Measurements from ENCODE around the gene C18orf54.
"Not testable (repeated sequence)": the region's sequence is repeated elsewhere in the genome, so short reads cannot be mapped to it uniquely, and the experiment has no call there.

The C18orf54 gene

GRCh38 chr18:54357660-54358494, at the start of gene C18orf54, which contains the start of gene STARD6:
Gene C18orf54 (plus strand): TSS chr18:54357906. CDS start chr18:54360573, 2,667 bp downstream.
Gene STARD6 (minus strand): TSS chr18:54357858. CDS start chr18:54354573, 3,285 bp downstream.
- peaks cover 25% of the 10 kb centered on the region for H3K79me2 ChIP-seq (ENCODE audit: control insufficient read depth, low read length)
- TF ChIP-seq EZH2phosphoT487 (IDR thresholded peaks at IDR 0.05; ENCODE audit: borderline replicate concordance, low read length) = no peak
- TF ChIP-seq CTCF (IDR thresholded peaks at IDR 0.05; ENCODE audit: low read depth, low read length, poor library complexity, severe bottlenecking) = peak; percentile 80

DNA sequence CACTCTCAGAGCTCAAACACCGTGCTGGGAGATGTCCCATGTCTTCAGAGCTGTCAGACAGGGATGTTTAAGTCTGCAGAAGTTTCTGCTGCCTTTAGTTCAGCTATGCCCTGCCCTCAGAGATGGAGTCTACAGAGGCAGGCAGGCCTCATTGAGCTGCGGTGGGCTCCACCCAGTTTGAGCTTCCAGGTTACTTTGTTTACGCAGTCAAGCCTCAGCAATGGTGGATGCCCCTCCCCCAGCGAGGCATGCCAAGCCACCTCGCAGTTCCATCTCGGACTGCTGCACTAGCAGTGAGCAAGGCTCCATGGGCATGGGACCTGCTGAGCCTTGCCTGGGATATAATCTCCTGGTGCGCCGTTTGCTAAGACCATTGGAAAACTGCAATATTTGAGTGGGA, 48.1 kb upstream of the C18orf54 start:
- not testable (repeated sequence) for H3K4me1 ChIP-seq (ENCODE audit: control insufficient read depth, low read length); H3K27me3 ChIP-seq (ENCODE audit: control insufficient read depth, low read length); H3K79me2 ChIP-seq (ENCODE audit: control insufficient read depth, low read length); H3F3A ChIP-seq (ENCODE audit: control insufficient read depth, insufficient read depth); H3K4me3 ChIP-seq (ENCODE audit: low read length); H3K4me2 ChIP-seq (ENCODE audit: low read length); H3K27ac ChIP-seq (ENCODE audit: low read depth, low read length); H4K20me1 ChIP-seq (ENCODE audit: control insufficient read depth, insufficient read depth, low read depth, low read length); H3K9me2 ChIP-seq (replicated peaks; ENCODE audit: control insufficient read depth, low read length); H3K9me3 ChIP-seq (ENCODE audit: control insufficient read depth, insufficient read depth, low read length); H3K36me3 ChIP-seq (ENCODE audit: control insufficient read depth, low read length)

More at GRCh38 chr18:54357660-54358494, at the start of gene C18orf54, which contains the start of gene STARD6:
- Histone ChIP-seq H3K36me3 (ENCODE audit: control insufficient read depth, low read length) (peaks cover 40% of the 10 kb centered on the region), H3K27ac (ENCODE audit: low read depth, low read length) (peak within 1 kb of the TSS; percentile 65), H3K9me2 (replicated peaks; ENCODE audit: control insufficient read depth, low read length) (no peaks in the 10 kb centered on the region), H3F3A (ENCODE audit: control insufficient read depth, insufficient read depth) (no peaks in the 10 kb centered on the region), H4K20me1 (ENCODE audit: control insufficient read depth, insufficient read depth, low read depth, low read length) (no peaks in the 10 kb centered on the region), H3K4me2 (ENCODE audit: low read length) (peak within 1 kb of the TSS; percentile 86), H3K27me3 (ENCODE audit: control insufficient read depth, low read length) (no peaks in the 10 kb centered on the region), H3K9me3 (ENCODE audit: control insufficient read depth, insufficient read depth, low read length) (no peaks in the 10 kb centered on the region), H3K4me3 (ENCODE audit: low read length) (peak within 1 kb of the TSS; percentile 81), H3K4me1 (ENCODE audit: control insufficient read depth, low read length) (peaks cover 21% of the 10 kb centered on the region)

DNA sequence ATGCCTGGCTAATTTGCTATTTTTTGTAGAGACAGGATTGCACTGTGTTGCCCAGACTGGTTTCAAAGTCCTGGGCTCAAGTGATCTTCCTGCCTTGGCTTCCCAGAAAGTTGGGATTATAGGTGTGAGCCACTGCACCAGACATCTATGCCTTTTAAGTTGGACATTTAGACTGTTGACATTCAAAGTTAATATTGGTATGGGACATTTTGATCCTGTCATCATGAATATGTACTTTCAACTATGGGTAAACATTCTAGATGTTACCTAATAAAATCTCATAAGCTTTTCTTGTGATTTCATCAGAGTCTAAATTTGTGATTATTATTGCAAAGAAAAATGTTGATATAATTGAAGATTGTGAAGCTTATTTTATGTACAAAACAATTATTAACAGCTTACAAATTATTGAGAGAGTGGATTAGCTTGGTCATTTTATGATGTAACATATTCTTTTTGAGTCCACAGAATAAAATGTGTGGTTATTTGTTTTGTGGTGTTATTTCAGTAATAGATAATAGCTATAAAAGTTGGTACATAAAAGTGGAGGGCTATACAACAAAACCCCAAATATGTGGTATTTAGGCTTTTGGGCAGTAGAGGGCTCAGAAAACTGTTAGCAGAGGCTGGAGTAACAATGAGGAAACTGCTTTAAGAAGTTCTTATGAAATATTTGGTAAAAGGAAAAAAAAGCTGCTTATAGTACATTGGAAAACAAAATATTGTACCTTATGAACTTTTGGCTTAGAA, 41.5 kb upstream of the C18orf54 start:
- Histone ChIP-seq H3F3A (ENCODE audit: control insufficient read depth, insufficient read depth) (no peaks in the 10 kb centered on the region), H3K9me2 (replicated peaks; ENCODE audit: control insufficient read depth, low read length) (no peaks in the 10 kb centered on the region), H3K27ac (ENCODE audit: low read depth, low read length) (no peak overlapping the region), H3K27me3 (ENCODE audit: control insufficient read depth, low read length) (no peaks in the 10 kb centered on the region), H3K4me1 (ENCODE audit: control insufficient read depth, low read length) (peaks cover 3% of the 10 kb centered on the region), H3K4me2 (ENCODE audit: low read length) (no peak overlapping the region), H3K4me3 (ENCODE audit: low read length) (no peak overlapping the region), H4K20me1 (ENCODE audit: control insufficient read depth, insufficient read depth, low read depth, low read length) (no peaks in the 10 kb centered on the region), H3K79me2 (ENCODE audit: control insufficient read depth, low read length) (no peaks in the 10 kb centered on the region), H3K9me3 (ENCODE audit: control insufficient read depth, insufficient read depth, low read length) (no peaks in the 10 kb centered on the region), H3K36me3 (ENCODE audit: control insufficient read depth, low read length) (no peaks in the 10 kb centered on the region)
- TF ChIP-seq EZH2phosphoT487 (IDR thresholded peaks at IDR 0.05; ENCODE audit: borderline replicate concordance, low read length) (no peak), CTCF (IDR thresholded peaks at IDR 0.05; ENCODE audit: low read depth, low read length, poor library complexity, severe bottlenecking) (no peak)
